ENCODE results near the gene CCDC142.

The CCDC142 gene

DNA sequence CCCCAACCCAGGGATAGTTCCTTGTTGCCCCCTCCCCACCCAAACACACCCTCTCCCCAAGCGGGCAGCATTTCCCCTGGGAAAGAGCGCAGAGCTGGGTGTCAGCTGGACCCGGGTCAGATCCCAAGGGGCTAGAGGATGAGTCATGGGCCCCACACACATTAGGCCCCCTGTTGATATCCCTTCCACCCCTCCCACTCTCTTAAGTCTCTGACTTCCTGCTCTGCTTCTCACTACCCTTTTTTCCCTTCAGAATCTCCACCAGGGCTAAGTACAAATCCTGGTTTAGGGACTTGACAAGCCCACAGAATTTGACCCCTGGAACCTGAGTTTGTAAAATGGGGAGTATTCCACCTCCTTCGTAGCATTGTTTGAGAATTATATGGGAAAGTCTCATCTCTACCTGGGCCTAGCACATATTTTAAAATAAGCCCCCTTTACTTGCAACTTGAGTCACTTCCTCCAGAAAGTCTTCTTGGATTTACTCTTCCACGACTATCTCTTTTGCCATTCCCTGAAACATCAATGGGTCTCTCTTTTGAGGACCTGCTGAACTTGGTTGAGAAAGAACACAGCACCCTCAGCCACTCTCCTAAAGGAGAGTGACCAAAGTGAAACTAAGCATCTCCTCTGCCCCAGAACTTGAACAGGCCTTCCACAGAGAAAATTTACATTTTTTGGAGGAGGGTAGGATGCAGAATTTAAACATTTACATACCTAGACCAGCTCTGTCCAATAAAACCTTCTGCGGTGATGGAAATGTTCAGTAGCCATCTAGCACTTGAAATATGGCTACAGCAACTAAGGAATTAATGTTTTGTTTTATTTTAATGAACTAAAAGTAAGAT lies 45.7 kb downstream of the CCDC142 start:
- no peak overlapping the region for H3K4me3 ChIP-seq (ENCODE audit: low read depth, low read length)
- H3K4me1 ChIP-seq (ENCODE audit: control insufficient read depth, insufficient read depth, low read length), result peaks cover 26% of the 10 kb centered on the region
- no peaks in the 10 kb centered on the region for H3K9me3 ChIP-seq (ENCODE audit: control insufficient read depth, insufficient read depth, low read length)
- peak overlapping the region; percentile 63 for H3K27ac ChIP-seq (ENCODE audit: low read depth, low read length)
- no peaks in the 10 kb centered on the region for H3K27me3 ChIP-seq (ENCODE audit: control insufficient read depth, insufficient read depth, low read length)
- H3K36me3 ChIP-seq (ENCODE audit: control insufficient read depth, insufficient read depth, low read length), result peaks cover 37% of the 10 kb centered on the region
- H3K9ac ChIP-seq (ENCODE audit: low read depth, low read length), result no peak overlapping the region

- H3K27me3 ChIP-seq (ENCODE audit: control insufficient read depth, insufficient read depth, low read length), result no peaks in the 10 kb centered on the region
- H3K9ac ChIP-seq (ENCODE audit: low read depth, low read length), result no peak overlapping the region
- H3K9me3 ChIP-seq (ENCODE audit: control insufficient read depth, insufficient read depth, low read length), result no peaks in the 10 kb centered on the region
- peaks cover 26% of the 10 kb centered on the region for H3K4me1 ChIP-seq (ENCODE audit: control insufficient read depth, insufficient read depth, low read length)
- H3K36me3 ChIP-seq (ENCODE audit: control insufficient read depth, insufficient read depth, low read length), result peaks cover 45% of the 10 kb centered on the region
- H3K27ac ChIP-seq (ENCODE audit: low read depth, low read length), result peak overlapping the region; percentile 50
- no peak overlapping the region for H3K4me3 ChIP-seq (ENCODE audit: low read depth, low read length)
These were observed 46.5 kb downstream of the CCDC142 start for GRCh38 chr2:74436111-74436805.

DNA sequence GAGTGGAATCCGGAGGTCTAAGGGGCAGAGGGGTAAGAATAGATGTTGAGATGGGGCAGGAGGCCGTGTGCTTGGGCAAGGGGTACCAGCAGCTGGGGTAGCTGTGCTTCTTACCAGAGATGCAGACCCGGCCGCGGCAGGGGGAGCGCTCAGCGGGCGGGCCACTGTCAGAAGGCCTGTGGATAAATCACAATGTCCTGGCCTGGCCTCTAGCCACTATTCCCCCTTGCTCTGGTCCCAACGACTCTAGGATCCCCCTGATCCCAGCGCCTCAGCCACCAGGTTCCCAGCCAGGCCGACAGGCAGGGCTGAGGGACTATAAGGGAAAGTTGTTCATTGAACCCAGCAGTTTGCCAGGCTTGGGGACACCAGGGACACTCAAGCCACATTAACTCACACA lies 52.3 kb downstream of the CCDC142 start:
- no peak overlapping the region for H3K27ac ChIP-seq (ENCODE audit: low read depth, low read length)
- H3K9ac ChIP-seq (ENCODE audit: low read depth, low read length), result no peak overlapping the region
- no peaks in the 10 kb centered on the region for H3K4me1 ChIP-seq (ENCODE audit: control insufficient read depth, insufficient read depth, low read length)
- H3K9me3 ChIP-seq (ENCODE audit: control insufficient read depth, insufficient read depth, low read length), result no peaks in the 10 kb centered on the region
- H3K27me3 ChIP-seq (ENCODE audit: control insufficient read depth, insufficient read depth, low read length), result no peaks in the 10 kb centered on the region
- H3K36me3 ChIP-seq (ENCODE audit: control insufficient read depth, insufficient read depth, low read length), result peaks cover 76% of the 10 kb centered on the region
- H3K4me3 ChIP-seq (ENCODE audit: low read depth, low read length), result no peak overlapping the region

DNA sequence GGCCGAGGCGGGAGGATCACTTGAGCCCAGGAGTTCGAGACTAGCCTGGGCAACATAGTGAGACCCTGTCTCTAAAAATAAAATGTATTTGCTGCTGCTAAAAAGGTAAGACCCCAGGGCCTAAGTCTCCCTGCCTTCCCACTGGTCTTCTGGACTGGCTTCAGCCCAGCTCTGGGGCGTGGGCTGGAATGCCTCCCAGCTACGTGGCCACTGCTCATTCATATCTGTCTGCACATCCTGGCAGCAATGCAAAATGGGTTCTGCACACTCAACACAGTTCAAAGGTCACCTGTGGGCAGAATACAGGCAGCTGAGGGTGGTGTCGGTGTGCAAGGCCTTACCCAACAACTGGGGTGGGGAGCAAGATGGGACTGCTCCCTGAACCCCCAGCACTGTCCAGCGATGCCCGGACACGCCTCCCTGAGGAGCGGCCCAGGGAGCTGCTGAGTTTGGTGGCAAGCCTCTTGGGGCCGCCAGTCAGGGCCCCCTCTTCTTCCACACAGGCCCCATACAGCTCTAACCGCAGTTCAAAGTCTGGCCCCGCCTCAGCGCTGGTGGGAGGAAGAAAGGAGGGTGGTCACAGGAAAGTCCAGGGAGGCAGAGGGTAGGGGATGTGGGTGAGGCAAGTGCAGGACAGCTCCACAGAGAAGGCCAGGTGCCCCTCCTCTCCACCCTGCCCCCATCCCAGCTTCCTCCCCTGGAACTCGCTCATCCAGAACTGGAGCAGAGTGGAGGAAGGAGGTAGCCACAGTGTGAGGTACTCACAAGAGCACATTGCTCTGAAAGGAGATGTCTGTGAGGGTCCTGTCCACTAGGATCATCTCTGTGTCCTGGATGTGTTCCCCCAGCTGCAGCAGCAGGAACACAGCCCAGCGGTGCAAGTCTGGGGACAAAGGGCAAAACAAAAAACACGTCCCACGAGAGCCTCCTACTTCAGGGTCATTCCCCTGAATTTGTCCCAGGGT lies 53.0 kb downstream of the CCDC142 start:
- Histone ChIP-seq H3K27me3 (ENCODE audit: control insufficient read depth, insufficient read depth, low read length) (no peaks in the 10 kb centered on the region), H3K4me3 (ENCODE audit: low read depth, low read length) (no peak overlapping the region), H3K27ac (ENCODE audit: low read depth, low read length) (no peak overlapping the region), H3K4me1 (ENCODE audit: control insufficient read depth, insufficient read depth, low read length) (no peaks in the 10 kb centered on the region), H3K9me3 (ENCODE audit: control insufficient read depth, insufficient read depth, low read length) (no peaks in the 10 kb centered on the region), H3K36me3 (ENCODE audit: control insufficient read depth, insufficient read depth, low read length) (peaks cover 77% of the 10 kb centered on the region), H3K9ac (ENCODE audit: low read depth, low read length) (no peak overlapping the region)

DNA sequence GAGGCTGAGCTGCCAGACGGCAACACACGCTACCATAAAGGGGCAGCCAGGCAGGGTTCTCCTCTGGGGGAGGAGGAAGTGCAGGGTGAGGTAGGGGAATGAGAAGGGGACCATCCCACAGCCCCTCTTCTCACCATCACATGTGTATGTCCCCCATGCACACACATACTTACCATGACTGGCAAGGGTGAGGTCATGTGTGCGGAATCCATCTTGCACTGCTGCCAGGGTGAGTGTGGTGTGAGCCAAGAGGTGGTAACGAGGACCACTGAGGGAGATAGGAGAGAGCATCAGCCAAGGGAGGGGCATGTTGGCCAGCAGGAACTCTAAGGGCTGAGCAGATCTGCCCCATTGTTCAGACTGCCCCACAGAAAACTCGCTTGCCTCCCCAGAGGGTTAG lies 54.1 kb downstream of the CCDC142 start:
- H3K9ac ChIP-seq (ENCODE audit: low read depth, low read length), result no peak overlapping the region
- no peak overlapping the region for H3K27ac ChIP-seq (ENCODE audit: low read depth, low read length)
- no peak overlapping the region for H3K4me3 ChIP-seq (ENCODE audit: low read depth, low read length)
- peaks cover 80% of the 10 kb centered on the region for H3K36me3 ChIP-seq (ENCODE audit: control insufficient read depth, insufficient read depth, low read length)
- H3K27me3 ChIP-seq (ENCODE audit: control insufficient read depth, insufficient read depth, low read length), result no peaks in the 10 kb centered on the region
- no peaks in the 10 kb centered on the region for H3K4me1 ChIP-seq (ENCODE audit: control insufficient read depth, insufficient read depth, low read length)
- no peaks in the 10 kb centered on the region for H3K9me3 ChIP-seq (ENCODE audit: control insufficient read depth, insufficient read depth, low read length)

DNA sequence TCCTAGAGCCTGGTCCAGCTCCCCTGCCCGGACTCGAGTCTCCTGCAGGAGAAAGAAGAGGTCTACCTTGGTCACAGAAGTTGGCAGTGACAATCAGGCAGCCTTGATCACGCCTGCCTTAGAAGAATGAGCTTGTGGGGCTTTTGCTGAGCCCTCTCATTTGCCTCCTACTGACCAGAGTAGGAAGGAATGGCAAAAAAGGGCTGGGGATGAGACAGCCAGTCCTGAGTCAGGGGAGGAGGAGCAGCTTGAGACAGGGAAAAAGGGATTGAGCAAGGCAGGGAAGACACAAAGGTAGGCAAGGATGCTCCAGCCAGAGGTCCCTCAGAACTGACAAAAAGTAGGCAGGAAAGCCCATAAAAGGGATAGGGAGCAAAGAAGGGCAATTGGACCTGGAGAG lies 55.2 kb downstream of the CCDC142 start:
- no peak overlapping the region for H3K4me3 ChIP-seq (ENCODE audit: low read depth, low read length)
- H3K9ac ChIP-seq (ENCODE audit: low read depth, low read length), result no peak overlapping the region
- peaks cover 78% of the 10 kb centered on the region for H3K36me3 ChIP-seq (ENCODE audit: control insufficient read depth, insufficient read depth, low read length)
- H3K4me1 ChIP-seq (ENCODE audit: control insufficient read depth, insufficient read depth, low read length), result no peaks in the 10 kb centered on the region
- peaks cover 4% of the 10 kb centered on the region; the same call in 1 of the 2 replicates for H3K27me3 ChIP-seq (ENCODE audit: control insufficient read depth, insufficient read depth, low read length)
- H3K27ac ChIP-seq (ENCODE audit: low read depth, low read length), result no peak overlapping the region
- no peaks in the 10 kb centered on the region for H3K9me3 ChIP-seq (ENCODE audit: control insufficient read depth, insufficient read depth, low read length)

GRCh38 chr2:74426181-74426758 lies 56.5 kb downstream of the CCDC142 start:
- Histone ChIP-seq H3K9ac (ENCODE audit: low read depth, low read length) (no peak overlapping the region), H3K36me3 (ENCODE audit: control insufficient read depth, insufficient read depth, low read length) (peaks cover 66% of the 10 kb centered on the region)

GRCh38 chr2:74425523-74425922 lies 57.3 kb downstream of the CCDC142 start:
- H3K27me3 ChIP-seq (ENCODE audit: control insufficient read depth, insufficient read depth, low read length), result peaks cover 4% of the 10 kb centered on the region; the same call in 1 of the 2 replicates
- H3K9ac ChIP-seq (ENCODE audit: low read depth, low read length), result no peak overlapping the region
- no peaks in the 10 kb centered on the region for H3K4me1 ChIP-seq (ENCODE audit: control insufficient read depth, insufficient read depth, low read length)
- peaks cover 60% of the 10 kb centered on the region for H3K36me3 ChIP-seq (ENCODE audit: control insufficient read depth, insufficient read depth, low read length)
- H3K4me3 ChIP-seq (ENCODE audit: low read depth, low read length), result no peak overlapping the region
- no peaks in the 10 kb centered on the region for H3K9me3 ChIP-seq (ENCODE audit: control insufficient read depth, insufficient read depth, low read length)
- H3K27ac ChIP-seq (ENCODE audit: low read depth, low read length), result peak overlapping the region; percentile 8

More at GRCh38 chr2:74426181-74426758, 56.5 kb downstream of the CCDC142 start:
- Histone ChIP-seq H3K4me3 (ENCODE audit: low read depth, low read length) (no peak overlapping the region), H3K9me3 (ENCODE audit: control insufficient read depth, insufficient read depth, low read length) (no peaks in the 10 kb centered on the region), H3K27ac (ENCODE audit: low read depth, low read length) (no peak overlapping the region), H3K27me3 (ENCODE audit: control insufficient read depth, insufficient read depth, low read length) (peaks cover 4% of the 10 kb centered on the region; the same call in 1 of the 2 replicates), H3K4me1 (ENCODE audit: control insufficient read depth, insufficient read depth, low read length) (no peaks in the 10 kb centered on the region)

DNA sequence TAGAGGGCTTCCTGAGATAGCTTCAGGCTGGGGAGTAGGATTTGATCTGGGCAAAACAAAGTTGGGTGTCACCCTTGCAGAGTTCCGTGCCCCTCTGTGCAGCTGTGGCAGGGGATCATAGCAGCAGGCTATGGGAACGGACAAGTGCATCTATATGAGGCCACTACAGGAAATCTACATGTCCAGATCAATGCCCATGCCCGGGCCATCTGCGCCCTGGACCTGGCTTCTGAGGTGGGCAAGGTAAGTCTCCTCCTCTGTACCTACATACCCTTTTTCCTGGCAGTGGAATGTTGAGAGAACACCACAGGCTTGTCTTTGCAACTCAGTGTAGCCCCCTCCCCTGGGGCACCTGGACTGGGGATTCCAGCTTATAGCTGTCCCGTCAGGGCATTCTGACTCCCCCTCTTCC lies 57.8 kb downstream of the CCDC142 start:
- Histone ChIP-seq H3K9ac (ENCODE audit: low read depth, low read length) (no peak overlapping the region), H3K27ac (ENCODE audit: low read depth, low read length) (peak overlapping the region; percentile 8), H3K27me3 (ENCODE audit: control insufficient read depth, insufficient read depth, low read length) (peaks cover 7% of the 10 kb centered on the region; the same call in 1 of the 2 replicates), H3K4me3 (ENCODE audit: low read depth, low read length) (no peak overlapping the region), H3K9me3 (ENCODE audit: control insufficient read depth, insufficient read depth, low read length) (no peaks in the 10 kb centered on the region), H3K4me1 (ENCODE audit: control insufficient read depth, insufficient read depth, low read length) (no peaks in the 10 kb centered on the region), H3K36me3 (ENCODE audit: control insufficient read depth, insufficient read depth, low read length) (peaks cover 55% of the 10 kb centered on the region)

All from HUES48 (cell line).